ENCODE data around the gene STXBP1.
A peak's percentile ranks its signal among the peaks of the same experiment; 100 is the strongest.

STXBP1 gene

DNA sequence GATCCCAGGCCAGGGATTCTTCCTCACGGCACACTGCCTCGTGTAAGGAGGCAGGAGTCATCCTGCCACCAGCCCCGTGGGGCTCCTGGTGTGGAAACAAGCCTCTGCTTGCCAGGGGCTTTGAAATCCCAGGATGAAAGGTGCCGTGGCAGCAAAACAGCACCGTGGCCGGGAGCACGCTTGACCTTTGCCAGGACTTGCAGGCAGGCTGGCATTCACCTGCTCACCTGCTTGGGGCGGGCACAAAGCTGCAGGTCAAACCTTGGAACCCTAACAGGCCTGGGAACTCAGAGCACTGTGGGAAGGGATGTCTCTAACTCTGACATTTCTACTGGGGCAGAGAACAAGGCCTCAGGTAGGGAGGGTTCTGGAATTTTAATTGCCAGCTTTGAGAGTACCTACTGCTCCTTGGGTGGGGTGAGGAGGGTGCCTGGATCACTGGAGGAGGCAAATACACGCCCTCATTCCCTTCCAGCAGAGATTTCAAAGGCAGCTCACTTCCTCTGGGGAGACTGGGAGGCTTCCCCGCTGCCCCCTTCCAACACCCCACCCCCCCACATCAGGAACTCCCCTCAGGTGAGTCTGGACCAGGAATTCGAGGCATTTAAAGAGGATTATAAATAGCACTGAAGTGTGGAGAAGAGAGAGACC is 45.6 kb upstream of the STXBP1 start:
- no peaks in the 10 kb centered on the region for H3K9me3 ChIP-seq
- TF ChIP-seq, protein P1, sequence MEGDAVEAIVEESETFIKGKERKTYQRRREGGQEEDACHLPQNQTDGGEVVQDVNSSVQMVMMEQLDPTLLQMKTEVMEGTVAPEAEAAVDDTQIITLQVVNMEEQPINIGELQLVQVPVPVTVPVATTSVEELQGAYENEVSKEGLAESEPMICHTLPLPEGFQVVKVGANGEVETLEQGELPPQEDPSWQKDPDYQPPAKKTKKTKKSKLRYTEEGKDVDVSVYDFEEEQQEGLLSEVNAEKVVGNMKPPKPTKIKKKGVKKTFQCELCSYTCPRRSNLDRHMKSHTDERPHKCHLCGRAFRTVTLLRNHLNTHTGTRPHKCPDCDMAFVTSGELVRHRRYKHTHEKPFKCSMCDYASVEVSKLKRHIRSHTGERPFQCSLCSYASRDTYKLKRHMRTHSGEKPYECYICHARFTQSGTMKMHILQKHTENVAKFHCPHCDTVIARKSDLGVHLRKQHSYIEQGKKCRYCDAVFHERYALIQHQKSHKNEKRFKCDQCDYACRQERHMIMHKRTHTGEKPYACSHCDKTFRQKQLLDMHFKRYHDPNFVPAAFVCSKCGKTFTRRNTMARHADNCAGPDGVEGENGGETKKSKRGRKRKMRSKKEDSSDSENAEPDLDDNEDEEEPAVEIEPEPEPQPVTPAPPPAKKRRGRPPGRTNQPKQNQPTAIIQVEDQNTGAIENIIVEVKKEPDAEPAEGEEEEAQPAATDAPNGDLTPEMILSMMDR (IDR thresholded peaks at IDR 0.05): no peak
- peak overlapping the region; percentile 89 to 98 for H3K27ac ChIP-seq
- H3K36me3 ChIP-seq: peaks cover 0 to 15% (median 0%) of the 10 kb centered on the region in 3 donors
- intact Hi-C loops (cut with DNase I; ENCODE audit: low total_unique reads): no loop called here
- peak overlapping the region; percentile 89 to 95 for H3K4me3 ChIP-seq
- H3K4me1 ChIP-seq: peaks cover 8 to 74% (median 60%) of the 10 kb centered on the region in 4 donors
- H3K27me3 ChIP-seq: no peaks in the 10 kb centered on the region
- DNase-seq: no peak

DNA sequence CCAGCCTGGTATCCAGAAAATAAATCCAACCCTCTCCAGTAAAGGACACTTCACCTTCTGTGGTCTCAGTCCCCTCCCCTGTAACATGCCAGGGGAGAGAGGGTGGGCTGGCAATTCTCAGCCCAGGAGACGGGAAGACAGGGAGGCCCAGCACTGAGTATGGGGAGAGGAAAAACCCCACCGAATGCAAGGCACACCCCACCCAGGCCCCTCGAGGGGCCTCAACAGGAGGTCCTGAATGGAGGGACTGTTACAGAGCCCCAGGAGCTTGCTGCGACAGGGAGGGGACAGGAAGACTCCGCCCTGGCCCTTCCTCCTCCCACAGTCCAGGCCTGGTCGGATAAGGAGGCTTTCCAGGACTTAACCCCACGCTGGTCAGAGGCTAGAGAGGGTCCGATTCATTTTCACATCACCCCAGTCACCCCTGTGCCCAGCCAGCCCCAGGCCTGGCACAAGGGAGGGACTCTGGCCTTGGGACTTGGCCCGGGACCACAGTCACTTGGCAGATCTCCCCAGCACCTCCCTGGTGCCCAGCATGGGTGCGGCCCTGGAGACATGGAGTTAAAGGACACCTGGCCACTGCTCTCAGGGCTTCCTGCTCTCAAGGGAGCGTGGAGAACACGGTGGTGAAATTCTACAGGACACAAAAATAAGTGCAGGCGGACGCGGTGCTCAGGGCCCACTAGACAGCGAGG is 44.9 kb upstream of the STXBP1 start:
- Histone ChIP-seq H3K27me3 (no peaks in the 10 kb centered on the region), H3K27ac (peak overlapping the region; percentile 89 to 98), H3K36me3 (peaks cover 0 to 15% (median 0%) of the 10 kb centered on the region in 3 donors), H3K9me3 (no peaks in the 10 kb centered on the region), H3K4me1 (peaks cover 8 to 67% (median 53%) of the 10 kb centered on the region in 4 donors), H3K4me3 (peak overlapping the region; percentile 89 to 95)
- TF ChIP-seq, protein P1 (IDR thresholded peaks at IDR 0.05): no peak
- intact Hi-C loops (cut with DNase I; ENCODE audit: low total_unique reads): no loop called here
- peak; percentile 65 to 90 for DNase-seq

DNA sequence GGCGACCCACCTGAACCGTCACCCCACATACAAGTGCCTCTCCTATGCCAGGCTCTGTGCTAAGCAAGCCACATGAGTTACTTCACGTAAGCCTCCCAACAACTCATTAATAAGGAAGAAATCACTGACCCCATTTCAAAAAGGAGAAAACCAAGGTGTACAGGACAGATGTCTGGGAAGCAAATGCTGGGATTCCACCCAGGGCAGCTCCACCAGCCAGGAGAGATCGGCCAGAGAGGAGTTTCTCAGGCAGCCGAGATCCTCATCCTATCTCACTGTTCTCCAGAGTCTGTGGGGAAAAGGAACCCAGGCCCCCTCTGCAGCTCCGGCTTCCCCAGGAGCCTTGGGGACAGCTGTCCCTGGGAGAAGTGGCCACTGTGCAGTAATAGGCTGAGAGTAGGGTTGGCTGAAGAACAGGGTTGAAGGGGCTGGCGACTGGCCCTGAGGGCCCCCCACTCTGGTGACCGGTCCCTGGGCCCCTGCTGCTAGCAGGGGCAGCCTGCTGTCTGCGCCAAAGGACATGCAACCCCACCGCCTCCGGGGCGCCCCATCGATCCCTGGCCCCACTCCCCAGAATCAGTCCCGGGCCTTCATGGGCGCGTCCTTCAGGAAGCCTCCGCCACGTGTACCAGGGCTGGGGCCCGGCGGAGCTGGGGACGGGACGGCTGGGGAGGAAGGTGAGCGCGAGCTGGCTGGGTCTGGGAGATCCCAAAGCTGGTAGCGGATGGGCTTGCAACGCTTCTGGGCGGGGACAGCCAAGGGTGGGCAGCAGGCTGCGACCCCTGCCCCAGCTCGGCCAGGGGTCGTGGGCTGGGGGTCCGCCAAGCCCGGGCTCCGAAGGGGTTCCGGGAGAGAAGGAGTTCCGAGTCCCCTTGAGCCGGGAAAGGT is 44.1 kb upstream of the STXBP1 start:
- H3K27ac ChIP-seq: peak overlapping the region; percentile 89 to 98
- peaks cover 0 to 15% (median 0%) of the 10 kb centered on the region in 3 donors for H3K36me3 ChIP-seq
- intact Hi-C loops (cut with DNase I; ENCODE audit: low total_unique reads): no loop called here
- peak overlapping the region; percentile 89 to 95 for H3K4me3 ChIP-seq
- DNase-seq: no peak
- peaks cover 8 to 66% (median 50%) of the 10 kb centered on the region in 4 donors for H3K4me1 ChIP-seq
- H3K9me3 ChIP-seq: no peaks in the 10 kb centered on the region
- TF ChIP-seq, protein P1 (IDR thresholded peaks at IDR 0.05): no peak
- H3K27me3 ChIP-seq: no peaks in the 10 kb centered on the region

DNA sequence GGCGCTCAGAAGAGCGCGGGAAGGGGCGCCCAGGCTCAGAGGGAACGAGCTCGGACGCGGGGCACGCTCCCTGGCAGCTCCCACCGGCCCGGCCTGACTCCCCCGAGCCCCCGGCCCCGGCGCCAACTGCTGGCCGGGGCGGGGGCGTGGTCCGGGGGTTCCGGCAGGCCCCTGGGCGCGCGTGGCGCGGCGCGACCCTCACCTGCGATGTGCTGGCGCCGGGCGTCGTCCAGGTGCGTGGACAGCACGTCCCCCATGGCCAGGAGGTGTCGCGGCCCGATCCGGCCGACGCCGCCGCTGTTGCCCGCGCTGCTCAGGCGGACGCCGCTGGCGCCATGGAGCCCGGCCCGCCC is 43.5 kb upstream of the STXBP1 start:
- no peak for DNase-seq
- Histone ChIP-seq H3K4me3 (peak overlapping the region; percentile 89 to 95), H3K27ac (peak overlapping the region; percentile 89 to 98), H3K27me3 (no peaks in the 10 kb centered on the region), H3K4me1 (peaks cover 8 to 66% (median 50%) of the 10 kb centered on the region in 4 donors), H3K9me3 (no peaks in the 10 kb centered on the region), H3K36me3 (peaks cover 0 to 15% (median 0%) of the 10 kb centered on the region in 3 donors)
- TF ChIP-seq, protein P1 (IDR thresholded peaks at IDR 0.05): no peak
- intact Hi-C loops (cut with DNase I; ENCODE audit: low total_unique reads): no loop called here
